HPDE6-E6E7 (cell line): ENCODE measurements around the gene CD27.
A peak's percentile ranks its signal among the peaks of the same experiment; 100 is the strongest.
"Not testable (repeated sequence)": the region's sequence is repeated elsewhere in the genome, so short reads cannot be mapped to it uniquely, and the experiment has no call there.

Source experiments
- DNase-seq: peaks from one replicate; pipeline ENCODE4 v3.0.0; 2011; ENCODE audit warnings: missing footprints; ENCODE audit errors: extremely low spot score

Gene CD27

GRCh38 chr12:6444704-6445688 lies at the start of gene CD27:
Gene CD27, plus strand, starts transcription at chr12:6444955. Its CDS starts 141 bp downstream, at chr12:6445096.
- DNase-seq: no peak

- no peak for DNase-seq
Measured at GRCh38 chr12:6396031-6396430, 48.7 kb upstream of the CD27 start.

- no peak for DNase-seq
Measured at GRCh38 chr12:6399884-6400644, 44.7 kb upstream of the CD27 start.

- DNase-seq: no peak
Measured at GRCh38 chr12:6404390-6404789, 40.4 kb upstream of the CD27 start.

- DNase-seq: no peak
Measured at GRCh38 chr12:6405963-6406362, 38.8 kb upstream of the CD27 start.

- no peak for DNase-seq
Measured at GRCh38 chr12:6407236-6407954, 37.4 kb upstream of the CD27 start.

GRCh38 chr12:6416596-6416995 lies 28.2 kb upstream of the CD27 start:
- no peak for DNase-seq

- no peak for DNase-seq
Measured at GRCh38 chr12:6418796-6419195, 26.0 kb upstream of the CD27 start.

- no peak for DNase-seq
Measured at GRCh38 chr12:6420364-6420763, 24.4 kb upstream of the CD27 start.

GRCh38 chr12:6423267-6424007 lies 21.3 kb upstream of the CD27 start:
- DNase-seq: peak; percentile 90

GRCh38 chr12:6424008-6424347 lies 20.8 kb upstream of the CD27 start:
- no peak for DNase-seq

GRCh38 chr12:6424866-6425265 lies 19.9 kb upstream of the CD27 start:
- DNase-seq: no peak

GRCh38 chr12:6425590-6426531 lies 18.9 kb upstream of the CD27 start:
- no peak for DNase-seq

- DNase-seq: no peak
Measured at GRCh38 chr12:6426882-6427671, 17.7 kb upstream of the CD27 start.

- DNase-seq: not testable (repeated sequence)
Measured at GRCh38 chr12:6427796-6428195, 17.0 kb upstream of the CD27 start.

- no peak for DNase-seq
Measured at GRCh38 chr12:6428326-6428725, 16.4 kb upstream of the CD27 start.

GRCh38 chr12:6430124-6430989 lies 14.4 kb upstream of the CD27 start:
- DNase-seq: peak; percentile 73

- DNase-seq: no peak
Measured at GRCh38 chr12:6432991-6433390, 11.8 kb upstream of the CD27 start.
